HEK293 (cell line): ENCODE results near the gene ZNF221.

Experiments
- KLF16 ChIP-seq: fragments of 450-650 bp; formaldehyde crosslinking; IDR thresholded peaks from 2 replicates; pipeline ENCODE4 v1.5.1; 2017; ENCODE audit warnings: missing biosample characterization, missing genetic modification characterization
- SP7 ChIP-seq: fragments of 450-650 bp; formaldehyde crosslinking; IDR thresholded peaks from 2 replicates; pipeline ENCODE4 v1.5.1; 2016; ENCODE audit warnings: missing biosample characterization, missing genetic modification characterization
- ZBTB20 ChIP-seq: fragments of 450-650 bp; formaldehyde crosslinking; IDR thresholded peaks from 2 replicates; pipeline ENCODE4 v1.5.1; 2016; ENCODE audit warnings: missing biosample characterization, missing genetic modification characterization
- ZBTB8A ChIP-seq: fragments of 450-650 bp; formaldehyde crosslinking; IDR thresholded peaks from 2 replicates; pipeline ENCODE4 v1.5.1; 2016; ENCODE audit warnings: missing biosample characterization, missing genetic modification characterization
- ZIC2 ChIP-seq: fragments of 450-650 bp; formaldehyde crosslinking; IDR thresholded peaks from 2 replicates; pipeline ENCODE4 v1.5.1; 2016; ENCODE audit warnings: missing biosample characterization, missing genetic modification characterization
- ZNF140 ChIP-seq: fragments of 450-650 bp; formaldehyde crosslinking; IDR thresholded peaks from 2 replicates; pipeline ENCODE4 v1.5.1; 2016; ENCODE audit warnings: missing biosample characterization, missing genetic modification characterization
- ZNF184 ChIP-seq: fragments of 450-650 bp; IDR thresholded peaks from 2 replicates; pipeline ENCODE4 v1.5.1; 2018; ENCODE audit warnings: missing biosample characterization, mild to moderate bottlenecking, missing genetic modification characterization
- ZNF223 ChIP-seq: fragments of 450-650 bp; formaldehyde crosslinking; IDR thresholded peaks from 2 replicates; pipeline ENCODE4 v1.5.1; 2016; ENCODE audit warnings: missing biosample characterization, missing genetic modification characterization
- ZNF266 ChIP-seq: fragments of 450-650 bp; formaldehyde crosslinking; IDR thresholded peaks from 2 replicates; pipeline ENCODE4 v1.5.1; 2016; ENCODE audit warnings: missing biosample characterization, missing genetic modification characterization, low read depth
- ZNF324 ChIP-seq: fragments of 450-650 bp; formaldehyde crosslinking; IDR thresholded peaks from 2 replicates; pipeline ENCODE4 v1.5.1; 2016; ENCODE audit warnings: missing biosample characterization, missing genetic modification characterization
- ZNF366 ChIP-seq: fragments of 450-650 bp; formaldehyde crosslinking; conservative IDR thresholded peaks from 2 replicates; pipeline ENCODE4 v1.5.1; 2016; ENCODE audit warnings: missing biosample characterization, missing genetic modification characterization
- ZNF394 ChIP-seq: fragments of 450-650 bp; formaldehyde crosslinking; IDR thresholded peaks from 2 replicates; pipeline ENCODE4 v1.5.1; 2016; ENCODE audit warnings: missing biosample characterization, missing genetic modification characterization, mild to moderate bottlenecking, moderate library complexity, borderline replicate concordance
- ZNF423 ChIP-seq: fragments of 450-650 bp; formaldehyde crosslinking; IDR thresholded peaks from 2 replicates; pipeline ENCODE4 v1.5.1; 2016; ENCODE audit warnings: missing biosample characterization, missing genetic modification characterization
- ZNF426 ChIP-seq: fragments of 450-650 bp; formaldehyde crosslinking; IDR thresholded peaks from 2 replicates; pipeline ENCODE4 v1.5.1; 2017; ENCODE audit warnings: missing biosample characterization, missing genetic modification characterization, mild to moderate bottlenecking, inconsistent platforms, moderate library complexity
- ZNF473 ChIP-seq: fragments of 450-650 bp; formaldehyde crosslinking; IDR thresholded peaks from 2 replicates; pipeline ENCODE4 v1.5.1; 2017; ENCODE audit warnings: missing biosample characterization, missing genetic modification characterization
- ZNF521 ChIP-seq: fragments of 450-650 bp; formaldehyde crosslinking; IDR thresholded peaks from 2 replicates; pipeline ENCODE4 v1.5.1; 2017; ENCODE audit warnings: missing biosample characterization, mild to moderate bottlenecking, missing genetic modification characterization
- ZNF530 ChIP-seq: fragments of 450-650 bp; formaldehyde crosslinking; IDR thresholded peaks from 2 replicates; pipeline ENCODE4 v1.5.1; 2016; ENCODE audit warnings: low read depth, missing biosample characterization, missing genetic modification characterization
- ZNF560 ChIP-seq: fragments of 450-650 bp; formaldehyde crosslinking; IDR thresholded peaks from 2 replicates; pipeline ENCODE4 v1.5.1; 2017; ENCODE audit warnings: missing biosample characterization, missing genetic modification characterization, borderline replicate concordance
- ZNF623 ChIP-seq: fragments of 450-650 bp; formaldehyde crosslinking; IDR thresholded peaks from 2 replicates; pipeline ENCODE4 v1.5.1; 2016; ENCODE audit warnings: missing biosample characterization, missing genetic modification characterization
- ZNF830 ChIP-seq: fragments of 450-650 bp; IDR thresholded peaks from 2 replicates; pipeline ENCODE4 v1.5.0; 2018; ENCODE audit warnings: missing biosample characterization, missing genetic modification characterization, low read depth, mild to moderate bottlenecking, moderate library complexity
- TF ChIP-seq, protein P1 (sequence below): fragments of 450-650 bp; formaldehyde crosslinking; IDR thresholded peaks from 2 replicates; pipeline ENCODE4 v1.5.1; 2016; ENCODE audit warnings: missing biosample characterization, missing genetic modification characterization
- TF ChIP-seq, protein P2 (sequence below): fragments of 450-650 bp; formaldehyde crosslinking; IDR thresholded peaks from 2 replicates; pipeline ENCODE4; 2016; ENCODE audit warnings: missing biosample characterization, missing genetic modification characterization
- TF ChIP-seq, protein P3 (sequence below): fragments of 450-650 bp; formaldehyde crosslinking; IDR thresholded peaks from 2 replicates; pipeline ENCODE4 v1.5.1; 2017; ENCODE audit warnings: missing biosample characterization, missing genetic modification characterization
- TF ChIP-seq, protein P4 (sequence below): fragments of 450-650 bp; formaldehyde crosslinking; IDR thresholded peaks from 2 replicates; pipeline ENCODE4 v1.5.1; 2017; ENCODE audit warnings: missing biosample characterization, missing genetic modification characterization
- TF ChIP-seq, protein P5 (sequence below): fragments of 450-650 bp; formaldehyde crosslinking; IDR thresholded peaks from 2 replicates; pipeline ENCODE4 v1.5.0; 2017; ENCODE audit warnings: missing biosample characterization, missing genetic modification characterization, borderline replicate concordance
- TF ChIP-seq, protein P6 (sequence below): fragments of 450-650 bp; formaldehyde crosslinking; IDR thresholded peaks from 2 replicates; pipeline ENCODE4 v1.5.1; 2017; ENCODE audit warnings: missing biosample characterization, missing genetic modification characterization
- TF ChIP-seq, protein P7 (sequence below): fragments of 450-650 bp; formaldehyde crosslinking; IDR thresholded peaks from 2 replicates; pipeline ENCODE4 v1.5.1; 2016; ENCODE audit warnings: missing biosample characterization, missing genetic modification characterization

Gene ZNF221

DNA sequence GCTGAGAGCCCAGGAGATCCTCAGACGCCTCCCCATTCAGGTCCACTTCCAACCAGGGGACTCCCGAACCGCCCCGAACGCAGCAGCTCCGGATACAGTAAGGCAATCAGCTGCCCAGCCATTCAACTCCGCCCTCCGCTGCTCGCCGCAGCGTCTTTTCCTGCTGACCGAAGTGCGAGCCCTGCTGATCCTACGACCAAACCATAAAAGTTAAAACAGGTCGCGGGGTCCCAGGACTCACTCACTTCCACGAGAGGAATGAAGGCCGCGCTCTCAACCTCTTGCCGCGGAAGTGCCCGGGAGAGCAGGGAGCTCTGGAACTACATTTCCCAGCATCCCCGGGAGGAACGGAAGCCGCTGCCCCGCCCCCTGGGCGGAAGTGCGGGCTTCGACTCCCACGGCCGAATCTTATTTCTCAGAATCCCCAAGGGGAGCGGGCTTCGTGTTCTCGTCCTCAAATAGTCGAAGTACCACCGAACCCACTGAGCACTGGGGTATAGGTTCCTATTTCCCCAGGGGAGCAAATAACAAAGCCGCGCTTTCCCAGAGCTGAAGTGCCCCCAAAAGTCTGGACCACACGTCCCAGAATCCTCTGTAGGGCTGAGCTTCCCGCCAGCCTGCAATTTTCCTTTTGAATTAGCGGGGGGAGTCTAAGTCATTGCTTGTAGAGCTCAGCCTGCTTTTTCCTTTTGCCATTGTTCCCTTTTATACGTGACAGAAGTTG, 15.9 kb upstream of the ZNF221 start, which contains the start of gene ZNF45 (continued):
- TF ChIP-seq ZNF830 (tag by site-specific recombination): no peak
- TF ChIP-seq ZNF394: peak; percentile 66; the same call in 1 of the 2 replicates
- TF ChIP-seq, protein P1, sequence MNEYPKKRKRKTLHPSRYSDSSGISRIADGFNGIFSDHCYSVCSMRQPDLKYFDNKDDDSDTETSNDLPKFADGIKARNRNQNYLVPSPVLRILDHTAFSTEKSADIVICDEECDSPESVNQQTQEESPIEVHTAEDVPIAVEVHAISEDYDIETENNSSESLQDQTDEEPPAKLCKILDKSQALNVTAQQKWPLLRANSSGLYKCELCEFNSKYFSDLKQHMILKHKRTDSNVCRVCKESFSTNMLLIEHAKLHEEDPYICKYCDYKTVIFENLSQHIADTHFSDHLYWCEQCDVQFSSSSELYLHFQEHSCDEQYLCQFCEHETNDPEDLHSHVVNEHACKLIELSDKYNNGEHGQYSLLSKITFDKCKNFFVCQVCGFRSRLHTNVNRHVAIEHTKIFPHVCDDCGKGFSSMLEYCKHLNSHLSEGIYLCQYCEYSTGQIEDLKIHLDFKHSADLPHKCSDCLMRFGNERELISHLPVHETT (tag by site-specific recombination): peak; percentile 82; the same call in 1 of the 2 replicates
- no peak for TF ChIP-seq ZNF423
- TF ChIP-seq ZIC2: peak; percentile 44; the same call in 1 of the 2 replicates
- TF ChIP-seq ZNF473 (tag by site-specific recombination): no peak
- TF ChIP-seq ZNF521 (tag by site-specific recombination): no peak
- TF ChIP-seq, protein P2, sequence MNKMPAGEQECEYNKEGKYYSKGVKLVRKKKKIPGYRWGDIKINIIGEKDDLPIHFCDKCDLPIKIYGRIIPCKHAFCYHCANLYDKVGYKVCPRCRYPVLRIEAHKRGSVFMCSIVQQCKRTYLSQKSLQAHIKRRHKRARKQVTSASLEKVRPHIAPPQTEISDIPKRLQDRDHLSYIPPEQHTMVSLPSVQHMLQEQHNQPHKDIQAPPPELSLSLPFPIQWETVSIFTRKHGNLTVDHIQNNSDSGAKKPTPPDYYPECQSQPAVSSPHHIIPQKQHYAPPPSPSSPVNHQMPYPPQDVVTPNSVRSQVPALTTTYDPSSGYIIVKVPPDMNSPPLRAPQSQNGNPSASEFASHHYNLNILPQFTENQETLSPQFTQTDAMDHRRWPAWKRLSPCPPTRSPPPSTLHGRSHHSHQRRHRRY (tag by site-specific recombination): no peak
- peak; percentile 83 for TF ChIP-seq SP7 (tag by site-specific recombination)
- TF ChIP-seq ZNF223: no peak
- TF ChIP-seq ZNF426 (tag by site-specific recombination): no peak
- peak; percentile 81 for TF ChIP-seq ZNF324 (tag by site-specific recombination)
- TF ChIP-seq, protein P3, sequence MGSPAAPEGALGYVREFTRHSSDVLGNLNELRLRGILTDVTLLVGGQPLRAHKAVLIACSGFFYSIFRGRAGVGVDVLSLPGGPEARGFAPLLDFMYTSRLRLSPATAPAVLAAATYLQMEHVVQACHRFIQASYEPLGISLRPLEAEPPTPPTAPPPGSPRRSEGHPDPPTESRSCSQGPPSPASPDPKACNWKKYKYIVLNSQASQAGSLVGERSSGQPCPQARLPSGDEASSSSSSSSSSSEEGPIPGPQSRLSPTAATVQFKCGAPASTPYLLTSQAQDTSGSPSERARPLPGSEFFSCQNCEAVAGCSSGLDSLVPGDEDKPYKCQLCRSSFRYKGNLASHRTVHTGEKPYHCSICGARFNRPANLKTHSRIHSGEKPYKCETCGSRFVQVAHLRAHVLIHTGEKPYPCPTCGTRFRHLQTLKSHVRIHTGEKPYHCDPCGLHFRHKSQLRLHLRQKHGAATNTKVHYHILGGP: no peak
- TF ChIP-seq, protein P4, sequence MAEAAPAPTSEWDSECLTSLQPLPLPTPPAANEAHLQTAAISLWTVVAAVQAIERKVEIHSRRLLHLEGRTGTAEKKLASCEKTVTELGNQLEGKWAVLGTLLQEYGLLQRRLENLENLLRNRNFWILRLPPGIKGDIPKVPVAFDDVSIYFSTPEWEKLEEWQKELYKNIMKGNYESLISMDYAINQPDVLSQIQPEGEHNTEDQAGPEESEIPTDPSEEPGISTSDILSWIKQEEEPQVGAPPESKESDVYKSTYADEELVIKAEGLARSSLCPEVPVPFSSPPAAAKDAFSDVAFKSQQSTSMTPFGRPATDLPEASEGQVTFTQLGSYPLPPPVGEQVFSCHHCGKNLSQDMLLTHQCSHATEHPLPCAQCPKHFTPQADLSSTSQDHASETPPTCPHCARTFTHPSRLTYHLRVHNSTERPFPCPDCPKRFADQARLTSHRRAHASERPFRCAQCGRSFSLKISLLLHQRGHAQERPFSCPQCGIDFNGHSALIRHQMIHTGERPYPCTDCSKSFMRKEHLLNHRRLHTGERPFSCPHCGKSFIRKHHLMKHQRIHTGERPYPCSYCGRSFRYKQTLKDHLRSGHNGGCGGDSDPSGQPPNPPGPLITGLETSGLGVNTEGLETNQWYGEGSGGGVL: peak; percentile 55
- peak; percentile 100 for TF ChIP-seq ZBTB20 (tag by site-specific recombination)
- TF ChIP-seq, protein P5, sequence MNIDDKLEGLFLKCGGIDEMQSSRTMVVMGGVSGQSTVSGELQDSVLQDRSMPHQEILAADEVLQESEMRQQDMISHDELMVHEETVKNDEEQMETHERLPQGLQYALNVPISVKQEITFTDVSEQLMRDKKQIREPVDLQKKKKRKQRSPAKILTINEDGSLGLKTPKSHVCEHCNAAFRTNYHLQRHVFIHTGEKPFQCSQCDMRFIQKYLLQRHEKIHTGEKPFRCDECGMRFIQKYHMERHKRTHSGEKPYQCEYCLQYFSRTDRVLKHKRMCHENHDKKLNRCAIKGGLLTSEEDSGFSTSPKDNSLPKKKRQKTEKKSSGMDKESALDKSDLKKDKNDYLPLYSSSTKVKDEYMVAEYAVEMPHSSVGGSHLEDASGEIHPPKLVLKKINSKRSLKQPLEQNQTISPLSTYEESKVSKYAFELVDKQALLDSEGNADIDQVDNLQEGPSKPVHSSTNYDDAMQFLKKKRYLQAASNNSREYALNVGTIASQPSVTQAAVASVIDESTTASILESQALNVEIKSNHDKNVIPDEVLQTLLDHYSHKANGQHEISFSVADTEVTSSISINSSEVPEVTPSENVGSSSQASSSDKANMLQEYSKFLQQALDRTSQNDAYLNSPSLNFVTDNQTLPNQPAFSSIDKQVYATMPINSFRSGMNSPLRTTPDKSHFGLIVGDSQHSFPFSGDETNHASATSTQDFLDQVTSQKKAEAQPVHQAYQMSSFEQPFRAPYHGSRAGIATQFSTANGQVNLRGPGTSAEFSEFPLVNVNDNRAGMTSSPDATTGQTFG (tag by site-specific recombination): no peak
- TF ChIP-seq ZNF266: no peak
- no peak for TF ChIP-seq ZNF140 (tag by site-specific recombination)
- no peak for TF ChIP-seq ZNF560 (tag by site-specific recombination)
- TF ChIP-seq, protein P6, sequence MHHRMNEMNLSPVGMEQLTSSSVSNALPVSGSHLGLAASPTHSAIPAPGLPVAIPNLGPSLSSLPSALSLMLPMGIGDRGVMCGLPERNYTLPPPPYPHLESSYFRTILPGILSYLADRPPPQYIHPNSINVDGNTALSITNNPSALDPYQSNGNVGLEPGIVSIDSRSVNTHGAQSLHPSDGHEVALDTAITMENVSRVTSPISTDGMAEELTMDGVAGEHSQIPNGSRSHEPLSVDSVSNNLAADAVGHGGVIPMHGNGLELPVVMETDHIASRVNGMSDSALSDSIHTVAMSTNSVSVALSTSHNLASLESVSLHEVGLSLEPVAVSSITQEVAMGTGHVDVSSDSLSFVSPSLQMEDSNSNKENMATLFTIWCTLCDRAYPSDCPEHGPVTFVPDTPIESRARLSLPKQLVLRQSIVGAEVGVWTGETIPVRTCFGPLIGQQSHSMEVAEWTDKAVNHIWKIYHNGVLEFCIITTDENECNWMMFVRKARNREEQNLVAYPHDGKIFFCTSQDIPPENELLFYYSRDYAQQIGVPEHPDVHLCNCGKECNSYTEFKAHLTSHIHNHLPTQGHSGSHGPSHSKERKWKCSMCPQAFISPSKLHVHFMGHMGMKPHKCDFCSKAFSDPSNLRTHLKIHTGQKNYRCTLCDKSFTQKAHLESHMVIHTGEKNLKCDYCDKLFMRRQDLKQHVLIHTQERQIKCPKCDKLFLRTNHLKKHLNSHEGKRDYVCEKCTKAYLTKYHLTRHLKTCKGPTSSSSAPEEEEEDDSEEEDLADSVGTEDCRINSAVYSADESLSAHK (tag by site-specific recombination): peak; percentile 5; the same call in 1 of the 2 replicates
- TF ChIP-seq, protein P7, sequence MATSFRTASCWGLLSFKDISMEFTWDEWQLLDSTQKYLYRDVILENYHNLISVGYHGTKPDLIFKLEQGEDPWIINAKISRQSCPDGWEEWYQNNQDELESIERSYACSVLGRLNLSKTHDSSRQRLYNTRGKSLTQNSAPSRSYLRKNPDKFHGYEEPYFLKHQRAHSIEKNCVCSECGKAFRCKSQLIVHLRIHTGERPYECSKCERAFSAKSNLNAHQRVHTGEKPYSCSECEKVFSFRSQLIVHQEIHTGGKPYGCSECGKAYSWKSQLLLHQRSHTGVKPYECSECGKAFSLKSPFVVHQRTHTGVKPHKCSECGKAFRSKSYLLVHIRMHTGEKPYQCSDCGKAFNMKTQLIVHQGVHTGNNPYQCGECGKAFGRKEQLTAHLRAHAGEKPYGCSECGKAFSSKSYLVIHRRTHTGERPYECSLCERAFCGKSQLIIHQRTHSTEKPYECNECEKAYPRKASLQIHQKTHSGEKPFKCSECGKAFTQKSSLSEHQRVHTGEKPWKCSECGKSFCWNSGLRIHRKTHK: no peak
- peak; percentile 98 for TF ChIP-seq KLF16 (tag by site-specific recombination)
- peak; percentile 58; the same call in 1 of the 2 replicates for TF ChIP-seq ZNF184 (tag by site-specific recombination)
- TF ChIP-seq ZNF366 (tag by site-specific recombination): peak; percentile 90
- TF ChIP-seq ZNF623 (tag by site-specific recombination): no peak; the same call in 1 of the 2 replicates
- no peak for TF ChIP-seq ZNF530 (tag by site-specific recombination)
- TF ChIP-seq ZBTB8A (tag by site-specific recombination): peak; percentile 68; the same call in 1 of the 2 replicates
